Measurements from ENCODE around the gene GREM1.

GREM1 gene

GRCh38 chr15:32763295-32763694, 45.5 kb downstream of the GREM1 start:
- TF ChIP-seq, protein P1, sequence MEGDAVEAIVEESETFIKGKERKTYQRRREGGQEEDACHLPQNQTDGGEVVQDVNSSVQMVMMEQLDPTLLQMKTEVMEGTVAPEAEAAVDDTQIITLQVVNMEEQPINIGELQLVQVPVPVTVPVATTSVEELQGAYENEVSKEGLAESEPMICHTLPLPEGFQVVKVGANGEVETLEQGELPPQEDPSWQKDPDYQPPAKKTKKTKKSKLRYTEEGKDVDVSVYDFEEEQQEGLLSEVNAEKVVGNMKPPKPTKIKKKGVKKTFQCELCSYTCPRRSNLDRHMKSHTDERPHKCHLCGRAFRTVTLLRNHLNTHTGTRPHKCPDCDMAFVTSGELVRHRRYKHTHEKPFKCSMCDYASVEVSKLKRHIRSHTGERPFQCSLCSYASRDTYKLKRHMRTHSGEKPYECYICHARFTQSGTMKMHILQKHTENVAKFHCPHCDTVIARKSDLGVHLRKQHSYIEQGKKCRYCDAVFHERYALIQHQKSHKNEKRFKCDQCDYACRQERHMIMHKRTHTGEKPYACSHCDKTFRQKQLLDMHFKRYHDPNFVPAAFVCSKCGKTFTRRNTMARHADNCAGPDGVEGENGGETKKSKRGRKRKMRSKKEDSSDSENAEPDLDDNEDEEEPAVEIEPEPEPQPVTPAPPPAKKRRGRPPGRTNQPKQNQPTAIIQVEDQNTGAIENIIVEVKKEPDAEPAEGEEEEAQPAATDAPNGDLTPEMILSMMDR (IDR thresholded peaks at IDR 0.05) = no peak
- H3K27ac ChIP-seq = no peak overlapping the region
- H3K4me1 ChIP-seq (ENCODE audit: control insufficient read depth in 1 of 2, insufficient read depth in 1 of 2, low read depth in 1 of 2, low read length in 1 of 2) = no peaks in the 10 kb centered on the region
- H3K27me3 ChIP-seq = peaks cover 11% of the 10 kb centered on the region
- H3K9me3 ChIP-seq = no peaks in the 10 kb centered on the region
- H3K4me3 ChIP-seq (ENCODE audit: low read depth in 1 of 2, low read length in 1 of 2) = no peak overlapping the region
- no peaks in the 10 kb centered on the region for H3K36me3 ChIP-seq

GRCh38 chr15:32765236-32765635, 47.4 kb downstream of the GREM1 start:
- TF ChIP-seq, protein P1 (IDR thresholded peaks at IDR 0.05) = no peak
- peaks cover 6% of the 10 kb centered on the region for H3K27me3 ChIP-seq
- H3K36me3 ChIP-seq = no peaks in the 10 kb centered on the region
- no peaks in the 10 kb centered on the region for H3K9me3 ChIP-seq
- no peaks in the 10 kb centered on the region for H3K4me1 ChIP-seq (ENCODE audit: control insufficient read depth in 1 of 2, insufficient read depth in 1 of 2, low read depth in 1 of 2, low read length in 1 of 2)
- no peak overlapping the region for H3K4me3 ChIP-seq (ENCODE audit: low read depth in 1 of 2, low read length in 1 of 2)
- H3K27ac ChIP-seq = no peak overlapping the region

- Histone ChIP-seq H3K9me3 (no peaks in the 10 kb centered on the region), H3K36me3 (no peaks in the 10 kb centered on the region), H3K27ac (no peak overlapping the region), H3K4me3 (ENCODE audit: low read depth in 1 of 2, low read length in 1 of 2) (no peak overlapping the region), H3K4me1 (ENCODE audit: control insufficient read depth in 1 of 2, insufficient read depth in 1 of 2, low read depth in 1 of 2, low read length in 1 of 2) (no peaks in the 10 kb centered on the region), H3K27me3 (peaks cover 6% of the 10 kb centered on the region)
- TF ChIP-seq, protein P1 (IDR thresholded peaks at IDR 0.05) = no peak
Measured at GRCh38 chr15:32766101-32766500, 48.3 kb downstream of the GREM1 start.

GRCh38 chr15:32767236-32767635, 49.4 kb downstream of the GREM1 start:
- Histone ChIP-seq H3K4me1 (ENCODE audit: control insufficient read depth in 1 of 2, insufficient read depth in 1 of 2, low read depth in 1 of 2, low read length in 1 of 2) (no peaks in the 10 kb centered on the region), H3K36me3 (no peaks in the 10 kb centered on the region), H3K27ac (no peak overlapping the region), H3K9me3 (no peaks in the 10 kb centered on the region), H3K27me3 (peaks cover 6% of the 10 kb centered on the region), H3K4me3 (ENCODE audit: low read depth in 1 of 2, low read length in 1 of 2) (no peak overlapping the region)
- TF ChIP-seq, protein P1 (IDR thresholded peaks at IDR 0.05) = no peak

DNA sequence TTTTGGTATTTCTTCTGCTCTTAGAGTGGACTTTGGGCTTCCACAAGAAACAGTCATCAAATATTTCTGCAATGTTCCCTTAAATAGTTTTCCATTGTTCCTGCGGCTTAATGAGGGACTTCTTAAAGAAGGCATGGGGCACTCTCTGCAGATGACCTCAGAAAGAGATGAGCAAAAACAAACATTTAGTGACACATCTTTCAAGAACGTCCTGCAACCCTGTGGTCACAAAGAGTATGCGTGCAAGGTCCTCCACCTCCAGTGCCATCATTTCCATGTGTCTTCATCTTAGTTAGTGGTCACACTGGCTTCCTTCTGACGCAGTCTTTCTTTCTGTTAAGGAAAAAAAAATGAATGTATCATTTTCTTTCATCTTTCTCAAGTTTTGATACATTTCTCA, 56.2 kb downstream of the GREM1 start:
- TF ChIP-seq, protein P1 (IDR thresholded peaks at IDR 0.05) = no peak
- no peaks in the 10 kb centered on the region for H3K36me3 ChIP-seq
- H3K4me3 ChIP-seq (ENCODE audit: low read depth in 1 of 2, low read length in 1 of 2) = no peak overlapping the region
- H3K4me1 ChIP-seq (ENCODE audit: control insufficient read depth in 1 of 2, insufficient read depth in 1 of 2, low read depth in 1 of 2, low read length in 1 of 2) = no peaks in the 10 kb centered on the region
- H3K27ac ChIP-seq = no peak overlapping the region
- no peaks in the 10 kb centered on the region for H3K9me3 ChIP-seq
- peaks cover 6% of the 10 kb centered on the region for H3K27me3 ChIP-seq

DNA sequence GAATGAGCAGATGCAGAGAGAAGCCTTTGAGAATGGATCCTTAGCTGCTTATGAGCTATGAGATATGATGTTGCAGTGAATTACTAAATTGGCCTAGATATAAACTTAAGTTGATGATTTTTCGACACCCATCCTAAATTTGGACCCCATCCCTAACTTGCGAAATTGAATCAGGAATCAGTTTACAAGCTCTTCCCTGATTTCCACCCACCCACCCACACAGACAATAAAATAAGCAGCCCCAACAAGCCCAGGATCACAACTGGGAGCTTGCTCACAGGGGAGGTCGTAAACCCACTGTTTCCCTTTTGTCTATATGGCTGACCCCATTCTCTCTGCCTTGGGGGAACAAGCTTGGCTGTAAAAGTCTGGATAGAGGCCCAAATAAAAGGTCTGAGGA, 57.3 kb downstream of the GREM1 start:
- no peaks in the 10 kb centered on the region for H3K9me3 ChIP-seq
- H3K36me3 ChIP-seq = no peaks in the 10 kb centered on the region
- no peaks in the 10 kb centered on the region for H3K27me3 ChIP-seq
- no peaks in the 10 kb centered on the region for H3K4me1 ChIP-seq (ENCODE audit: control insufficient read depth in 1 of 2, insufficient read depth in 1 of 2, low read depth in 1 of 2, low read length in 1 of 2)
- H3K4me3 ChIP-seq (ENCODE audit: low read depth in 1 of 2, low read length in 1 of 2) = no peak overlapping the region
- H3K27ac ChIP-seq = no peak overlapping the region
- TF ChIP-seq, protein P1 (IDR thresholded peaks at IDR 0.05) = no peak
